ENCODE data around the gene EIF3J. TPM values are rescaled to one million over a fixed set of nuclear protein-coding genes. Genes with fewer than 3 reads are reported as not detected.
A peak's percentile ranks its signal among the peaks of the same experiment; 100 is the strongest.
"Not testable (repeated sequence)": the region's sequence is repeated elsewhere in the genome, so short reads cannot be mapped to it uniquely, and the experiment has no call there.

Gene EIF3J
- polyA plus RNA-seq, 1 of the 3 experiments (the other 2 are of a cell fraction), result 23.8 TPM

DNA sequence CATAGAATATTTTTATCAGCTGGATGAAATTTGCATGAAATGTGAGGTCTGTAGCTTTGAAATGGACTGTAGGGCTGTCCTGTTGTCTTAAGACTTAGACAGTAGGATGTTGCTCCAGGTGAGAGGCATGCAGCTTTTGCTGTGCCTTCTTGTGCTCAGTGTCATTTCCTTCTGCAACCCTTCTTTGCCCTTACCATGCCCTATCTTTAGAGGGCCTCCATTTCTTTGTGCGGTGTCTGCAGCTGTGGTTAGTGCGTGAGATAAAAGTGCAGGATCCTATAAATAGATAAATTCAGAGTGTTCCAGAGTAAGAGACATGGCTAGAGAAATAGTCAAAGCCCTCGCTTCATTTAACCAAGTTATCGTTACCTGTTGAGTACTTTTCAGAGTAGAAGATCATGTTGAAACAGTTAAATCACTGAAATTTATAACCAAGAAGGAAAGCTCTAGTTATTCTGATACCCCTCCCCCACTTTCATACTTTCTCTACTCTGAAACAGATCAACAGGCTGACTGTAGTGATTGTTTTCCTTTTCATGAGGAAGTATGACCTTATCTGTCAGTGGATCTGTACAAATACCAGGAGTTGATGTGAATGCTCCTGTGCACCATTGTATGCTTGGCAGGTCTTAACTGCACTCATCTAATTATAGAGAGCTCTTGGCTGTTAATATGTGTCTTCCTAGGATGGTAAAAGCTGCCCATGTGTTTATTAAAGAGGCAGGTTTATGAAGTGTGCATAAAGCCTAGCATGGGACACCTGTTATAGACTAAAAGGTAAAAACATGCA is 18.2 kb downstream of the EIF3J start:
- TF ChIP-seq, protein P1, sequence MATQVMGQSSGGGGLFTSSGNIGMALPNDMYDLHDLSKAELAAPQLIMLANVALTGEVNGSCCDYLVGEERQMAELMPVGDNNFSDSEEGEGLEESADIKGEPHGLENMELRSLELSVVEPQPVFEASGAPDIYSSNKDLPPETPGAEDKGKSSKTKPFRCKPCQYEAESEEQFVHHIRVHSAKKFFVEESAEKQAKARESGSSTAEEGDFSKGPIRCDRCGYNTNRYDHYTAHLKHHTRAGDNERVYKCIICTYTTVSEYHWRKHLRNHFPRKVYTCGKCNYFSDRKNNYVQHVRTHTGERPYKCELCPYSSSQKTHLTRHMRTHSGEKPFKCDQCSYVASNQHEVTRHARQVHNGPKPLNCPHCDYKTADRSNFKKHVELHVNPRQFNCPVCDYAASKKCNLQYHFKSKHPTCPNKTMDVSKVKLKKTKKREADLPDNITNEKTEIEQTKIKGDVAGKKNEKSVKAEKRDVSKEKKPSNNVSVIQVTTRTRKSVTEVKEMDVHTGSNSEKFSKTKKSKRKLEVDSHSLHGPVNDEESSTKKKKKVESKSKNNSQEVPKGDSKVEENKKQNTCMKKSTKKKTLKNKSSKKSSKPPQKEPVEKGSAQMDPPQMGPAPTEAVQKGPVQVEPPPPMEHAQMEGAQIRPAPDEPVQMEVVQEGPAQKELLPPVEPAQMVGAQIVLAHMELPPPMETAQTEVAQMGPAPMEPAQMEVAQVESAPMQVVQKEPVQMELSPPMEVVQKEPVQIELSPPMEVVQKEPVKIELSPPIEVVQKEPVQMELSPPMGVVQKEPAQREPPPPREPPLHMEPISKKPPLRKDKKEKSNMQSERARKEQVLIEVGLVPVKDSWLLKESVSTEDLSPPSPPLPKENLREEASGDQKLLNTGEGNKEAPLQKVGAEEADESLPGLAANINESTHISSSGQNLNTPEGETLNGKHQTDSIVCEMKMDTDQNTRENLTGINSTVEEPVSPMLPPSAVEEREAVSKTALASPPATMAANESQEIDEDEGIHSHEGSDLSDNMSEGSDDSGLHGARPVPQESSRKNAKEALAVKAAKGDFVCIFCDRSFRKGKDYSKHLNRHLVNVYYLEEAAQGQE (IDR thresholded peaks at IDR 0.05; ENCODE audit: low read depth, low read length), result no peak
- TF ChIP-seq, protein P2, sequence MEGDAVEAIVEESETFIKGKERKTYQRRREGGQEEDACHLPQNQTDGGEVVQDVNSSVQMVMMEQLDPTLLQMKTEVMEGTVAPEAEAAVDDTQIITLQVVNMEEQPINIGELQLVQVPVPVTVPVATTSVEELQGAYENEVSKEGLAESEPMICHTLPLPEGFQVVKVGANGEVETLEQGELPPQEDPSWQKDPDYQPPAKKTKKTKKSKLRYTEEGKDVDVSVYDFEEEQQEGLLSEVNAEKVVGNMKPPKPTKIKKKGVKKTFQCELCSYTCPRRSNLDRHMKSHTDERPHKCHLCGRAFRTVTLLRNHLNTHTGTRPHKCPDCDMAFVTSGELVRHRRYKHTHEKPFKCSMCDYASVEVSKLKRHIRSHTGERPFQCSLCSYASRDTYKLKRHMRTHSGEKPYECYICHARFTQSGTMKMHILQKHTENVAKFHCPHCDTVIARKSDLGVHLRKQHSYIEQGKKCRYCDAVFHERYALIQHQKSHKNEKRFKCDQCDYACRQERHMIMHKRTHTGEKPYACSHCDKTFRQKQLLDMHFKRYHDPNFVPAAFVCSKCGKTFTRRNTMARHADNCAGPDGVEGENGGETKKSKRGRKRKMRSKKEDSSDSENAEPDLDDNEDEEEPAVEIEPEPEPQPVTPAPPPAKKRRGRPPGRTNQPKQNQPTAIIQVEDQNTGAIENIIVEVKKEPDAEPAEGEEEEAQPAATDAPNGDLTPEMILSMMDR (IDR thresholded peaks at IDR 0.05), result no peak
- TF ChIP-seq EP300 (IDR thresholded peaks at IDR 0.05; ENCODE audit: borderline replicate concordance in 1 of 2, low read depth in 1 of 2, low read length in 1 of 2), result no peak
- TF ChIP-seq CHD2 (IDR thresholded peaks at IDR 0.05; ENCODE audit: low read length, partially characterized antibody), result no peak
- TF ChIP-seq JUND (IDR thresholded peaks at IDR 0.05), result no peak
- no peak for TF ChIP-seq YY1 (IDR thresholded peaks at IDR 0.05; ENCODE audit: low read depth)
- no peak for TF ChIP-seq FOXJ3 (CRISPR knock-in tag; IDR thresholded peaks at IDR 0.05)
- TF ChIP-seq GATA2 (CRISPR knock-in tag; IDR thresholded peaks at IDR 0.05), result peak; percentile 73
- peak; percentile 68 for TF ChIP-seq RCOR1 (IDR thresholded peaks at IDR 0.05; ENCODE audit: low read length)
- no peak for TF ChIP-seq FOXM1 (IDR thresholded peaks at IDR 0.05; ENCODE audit: low read depth)
- no peak for TF ChIP-seq SIN3A (IDR thresholded peaks at IDR 0.05; ENCODE audit: borderline replicate concordance, low read depth, low read length)
- TF ChIP-seq, protein P3, sequence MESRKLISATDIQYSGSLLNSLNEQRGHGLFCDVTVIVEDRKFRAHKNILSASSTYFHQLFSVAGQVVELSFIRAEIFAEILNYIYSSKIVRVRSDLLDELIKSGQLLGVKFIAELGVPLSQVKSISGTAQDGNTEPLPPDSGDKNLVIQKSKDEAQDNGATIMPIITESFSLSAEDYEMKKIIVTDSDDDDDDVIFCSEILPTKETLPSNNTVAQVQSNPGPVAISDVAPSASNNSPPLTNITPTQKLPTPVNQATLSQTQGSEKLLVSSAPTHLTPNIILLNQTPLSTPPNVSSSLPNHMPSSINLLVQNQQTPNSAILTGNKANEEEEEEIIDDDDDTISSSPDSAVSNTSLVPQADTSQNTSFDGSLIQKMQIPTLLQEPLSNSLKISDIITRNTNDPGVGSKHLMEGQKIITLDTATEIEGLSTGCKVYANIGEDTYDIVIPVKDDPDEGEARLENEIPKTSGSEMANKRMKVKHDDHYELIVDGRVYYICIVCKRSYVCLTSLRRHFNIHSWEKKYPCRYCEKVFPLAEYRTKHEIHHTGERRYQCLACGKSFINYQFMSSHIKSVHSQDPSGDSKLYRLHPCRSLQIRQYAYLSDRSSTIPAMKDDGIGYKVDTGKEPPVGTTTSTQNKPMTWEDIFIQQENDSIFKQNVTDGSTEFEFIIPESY (IDR thresholded peaks at IDR 0.05; ENCODE audit: borderline replicate concordance, low read depth), result no peak
- TF ChIP-seq, protein P4, sequence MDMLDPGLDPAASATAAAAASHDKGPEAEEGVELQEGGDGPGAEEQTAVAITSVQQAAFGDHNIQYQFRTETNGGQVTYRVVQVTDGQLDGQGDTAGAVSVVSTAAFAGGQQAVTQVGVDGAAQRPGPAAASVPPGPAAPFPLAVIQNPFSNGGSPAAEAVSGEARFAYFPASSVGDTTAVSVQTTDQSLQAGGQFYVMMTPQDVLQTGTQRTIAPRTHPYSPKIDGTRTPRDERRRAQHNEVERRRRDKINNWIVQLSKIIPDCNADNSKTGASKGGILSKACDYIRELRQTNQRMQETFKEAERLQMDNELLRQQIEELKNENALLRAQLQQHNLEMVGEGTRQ (IDR thresholded peaks at IDR 0.05; ENCODE audit: borderline replicate concordance, low read depth, low read length), result no peak
- WGBS (ENCODE audit: low lambda C conversion rate), result 83% methylated on average over 4 of the region's 4 CpGs
- peak; percentile 42 for DNase-seq
- Histone ChIP-seq H3K4me3 (ENCODE audit: low read depth in 2 of 2, low read length in 1 of 2) (no peak overlapping the region), H3K9me3 (no peaks in the 10 kb centered on the region), H2AFZ (ENCODE audit: low read depth) (no peak overlapping the region), H3K27me3 (ENCODE audit: insufficient read depth) (no peaks in the 10 kb centered on the region), H3K9me2 (no peaks in the 10 kb centered on the region), H3F3A (replicated peaks; ENCODE audit: insufficient read depth) (peaks cover 28% of the 10 kb centered on the region), H4K20me1 (ENCODE audit: insufficient read depth) (peaks cover 21% of the 10 kb centered on the region), H3K79me2 (ENCODE audit: insufficient read depth) (peaks cover 58% of the 10 kb centered on the region), H3K9ac (no peak overlapping the region), H3K4me1 (ENCODE audit: control insufficient read depth in 1 of 2, insufficient read depth in 2 of 2, low read depth in 1 of 2, low read length in 1 of 2) (peaks cover 8 to 10% of the 10 kb centered on the region in 2 experiments; a peak in 3 of 4 replicates), H3K27ac (ENCODE audit: low read depth in 2 of 2, low read length in 1 of 2) (peak overlapping the region; percentile 14 to 60; a peak in 3 of 4 replicates), H3K4me2 (no peak overlapping the region), H3K36me3 (replicated peaks in 1 of 2; ENCODE audit: control insufficient read depth in 1 of 2, insufficient read depth in 2 of 2, low read length in 1 of 2) (peaks cover 58 to 67% of the 10 kb centered on the region in 2 experiments)
- POLR2A ChIA-PET, result interaction anchor here (0.5 kb wide), 1 partner anchor 149 kb away, joined by 3 read pairs; no protein-coding TSS in a partner anchor
- CTCF ChIA-PET, result interaction anchor here (1.5 to 1.7 kb wide), 2 partner anchors 9 to 24 kb away, joined by 5 read pairs; no protein-coding TSS in a partner anchor

DNA sequence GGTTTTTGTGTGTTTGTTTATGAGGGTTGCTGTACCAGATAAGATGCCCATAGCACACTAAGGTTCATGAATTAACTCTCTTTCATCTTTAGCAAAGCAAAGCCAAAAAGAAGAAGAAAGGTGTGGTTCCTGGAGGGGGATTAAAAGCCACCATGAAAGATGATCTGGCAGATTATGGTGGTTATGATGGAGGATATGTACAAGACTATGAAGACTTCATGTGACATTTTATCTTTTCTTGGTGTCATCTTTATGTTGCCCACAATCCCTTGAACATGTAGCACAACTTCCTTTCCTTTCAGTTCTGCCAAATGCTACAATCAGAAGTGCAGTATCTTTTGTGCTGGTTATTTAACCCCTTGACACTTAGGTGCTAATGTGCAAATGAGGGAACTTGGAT is 24.0 kb downstream of the EIF3J start:
- H3K27ac ChIP-seq (ENCODE audit: low read depth in 2 of 2, low read length in 1 of 2); H4K20me1 ChIP-seq (ENCODE audit: insufficient read depth); H3K4me1 ChIP-seq (ENCODE audit: control insufficient read depth in 1 of 2, insufficient read depth in 2 of 2, low read depth in 1 of 2, low read length in 1 of 2); H3K9me2 ChIP-seq; H3K4me3 ChIP-seq (ENCODE audit: low read depth in 2 of 2, low read length in 1 of 2); H3K9me3 ChIP-seq; DNase-seq; H3K9ac ChIP-seq; H3K27me3 ChIP-seq (ENCODE audit: insufficient read depth); H2AFZ ChIP-seq (ENCODE audit: low read depth); POLR2A ChIA-PET; H3K4me2 ChIP-seq: not testable (repeated sequence)
- CTCF ChIA-PET, result interaction anchor here (1.8 kb wide), 1 partner anchor 18 kb away, joined by 6 read pairs; no protein-coding TSS in a partner anchor
- Histone ChIP-seq H3F3A (replicated peaks; ENCODE audit: insufficient read depth) (peaks cover 14% of the 10 kb centered on the region), H3K36me3 (replicated peaks in 1 of 2; ENCODE audit: control insufficient read depth in 1 of 2, insufficient read depth in 2 of 2, low read length in 1 of 2) (peaks cover 77 to 80% of the 10 kb centered on the region in 2 experiments), H3K79me2 (ENCODE audit: insufficient read depth) (peaks cover 15% of the 10 kb centered on the region; the same call in 1 of the 2 replicates)

All from SK-N-SH (cell line).